ENCODE measurements around the gene MAN2A1. TPM values are rescaled to one million over a fixed set of nuclear protein-coding genes. Genes with fewer than 3 reads are reported as not detected.

Gene MAN2A1
- polyA plus RNA-seq, 2 of the 4 experiments (the other 2 are of a cell fraction) = 15.8 to 51.5 TPM

GRCh38 chr5:109713453-109713852 lies 23.7 kb downstream of the MAN2A1 start:
- no peak for DNase-seq (ENCODE audit: low read depth in 1 of 2, low spot score in 1 of 2)
- Histone ChIP-seq H3K4me1 (no peaks in the 10 kb centered on the region), H3K9me3 (no peaks in the 10 kb centered on the region), H3K4me2 (no peak overlapping the region), H3K27ac (no peak overlapping the region), H3K4me3 (no peak overlapping the region)
- ChIA-PET CTCF (no interaction called here), POLR2A (no interaction called here)
- ATAC-seq = no peak
- no peak for TF ChIP-seq MYC (IDR thresholded peaks at IDR 0.05; ENCODE audit: borderline replicate concordance, low read length)
- FAIRE-seq = no peak
- 84% methylated on average over 3 of the region's 3 CpGs for WGBS (ENCODE audit: missing lambda C conversion rate)

GRCh38 chr5:109714592-109714991 lies 24.9 kb downstream of the MAN2A1 start:
- ChIA-PET POLR2A (no interaction called here), CTCF (no interaction called here)
- DNase-seq (ENCODE audit: low read depth in 1 of 2, low spot score in 1 of 2) = no peak
- H3K4me3 ChIP-seq = no peak overlapping the region
- no peak overlapping the region for H3K27ac ChIP-seq
- no peak for ATAC-seq
- no peaks in the 10 kb centered on the region for H3K4me1 ChIP-seq
- no peak for FAIRE-seq
- TF ChIP-seq ZNF302 (CRISPR knock-in tag; IDR thresholded peaks at IDR 0.05) (no peak), SMC3 (IDR thresholded peaks at IDR 0.05) (no peak)
- H3K9me3 ChIP-seq = no peaks in the 10 kb centered on the region
- 69% methylated on average over 3 of the region's 3 CpGs for WGBS (ENCODE audit: missing lambda C conversion rate)
- no peak overlapping the region for H3K4me2 ChIP-seq

GRCh38 chr5:109718216-109718615 lies 28.5 kb downstream of the MAN2A1 start:
- FAIRE-seq (no peak), DNase-seq (ENCODE audit: low read depth in 1 of 2, low spot score in 1 of 2) (no peak), ATAC-seq (no peak)
- Histone ChIP-seq H3K9me3 (no peaks in the 10 kb centered on the region), H3K4me1 (no peaks in the 10 kb centered on the region), H3K27ac (no peak overlapping the region), H3K4me3 (no peak overlapping the region), H3K4me2 (no peak overlapping the region)
- ChIA-PET POLR2A (no interaction called here), CTCF (interaction anchor here (0.7 kb wide), 1 partner anchor 1031 kb away, joined by 3 read pairs; no protein-coding TSS in a partner anchor)
- no peak for TF ChIP-seq PBX3 (IDR thresholded peaks at IDR 0.05)
- TF ChIP-seq NR3C1 (IDR thresholded peaks at IDR 0.05) = no peak
- 91% methylated on average over 3 of the region's 3 CpGs for WGBS (ENCODE audit: missing lambda C conversion rate)

- Histone ChIP-seq H3K4me1 (no peaks in the 10 kb centered on the region), H3K9me3 (no peaks in the 10 kb centered on the region), H3K4me3 (no peak overlapping the region), H3K4me2 (no peak overlapping the region), H3K27ac (no peak overlapping the region)
- 95% methylated on average over 4 of the region's 4 CpGs for WGBS (ENCODE audit: missing lambda C conversion rate)
- ATAC-seq = no peak
- no peak for FAIRE-seq
- DNase-seq (ENCODE audit: low read depth in 1 of 2, low spot score in 1 of 2) = no peak
- ChIA-PET CTCF (interaction anchor here (0.7 kb wide), 1 partner anchor 1031 kb away, joined by 3 read pairs; no protein-coding TSS in a partner anchor), POLR2A (no interaction called here)
- TF ChIP-seq EP300 (IDR thresholded peaks at IDR 0.05) (no peak), CTCF (IDR thresholded peaks at IDR 0.05) (no peak), ESRRA (IDR thresholded peaks at IDR 0.05; ENCODE audit: borderline replicate concordance, low read length) (no peak), BHLHE40 (IDR thresholded peaks at IDR 0.05; ENCODE audit: low read depth, low read length) (no peak), KDM5A (IDR thresholded peaks at IDR 0.05) (no peak)
Observed at GRCh38 chr5:109718632-109719031, 28.9 kb downstream of the MAN2A1 start.

GRCh38 chr5:109719978-109720377 lies 30.3 kb downstream of the MAN2A1 start:
- DNase-seq (ENCODE audit: low read depth in 1 of 2, low spot score in 1 of 2) (no peak), FAIRE-seq (no peak), ATAC-seq (no peak)
- H3K27ac ChIP-seq = no peak overlapping the region
- H3K9me3 ChIP-seq = no peaks in the 10 kb centered on the region
- H3K4me3 ChIP-seq = no peak overlapping the region
- TF ChIP-seq POLR2A (IDR thresholded peaks at IDR 0.05; ENCODE audit: low read length) (no peak), ZFP36 (IDR thresholded peaks at IDR 0.05; ENCODE audit: borderline replicate concordance, partially characterized antibody) (no peak), CEBPB (IDR thresholded peaks at IDR 0.05) (no peak), HOXA7 (CRISPR knock-in tag; IDR thresholded peaks at IDR 0.05) (no peak), NFE2L2 (conservative IDR thresholded peaks at IDR 0.05; ENCODE audit: low read length) (no peak), HOXB5 (CRISPR knock-in tag; IDR thresholded peaks at IDR 0.05) (no peak), CTCF (IDR thresholded peaks at IDR 0.05) (no peak)
- ChIA-PET POLR2A (no interaction called here), CTCF (no interaction called here)
- no peak overlapping the region for H3K4me2 ChIP-seq
- H3K4me1 ChIP-seq = no peaks in the 10 kb centered on the region
